HG03460 (cell line): ENCODE results near the gene TTYH1.
"Not testable (repeated sequence)": the region's sequence is repeated elsewhere in the genome, so short reads cannot be mapped to it uniquely, and the experiment has no call there.

Experiments used
- ATAC-seq: cut with Tn5 transposase; IDR thresholded peaks from one replicate; pipeline ENCODE4 v1.9.1; 2021; ENCODE audit not compliant: unreplicated experiment

The TTYH1 gene

DNA sequence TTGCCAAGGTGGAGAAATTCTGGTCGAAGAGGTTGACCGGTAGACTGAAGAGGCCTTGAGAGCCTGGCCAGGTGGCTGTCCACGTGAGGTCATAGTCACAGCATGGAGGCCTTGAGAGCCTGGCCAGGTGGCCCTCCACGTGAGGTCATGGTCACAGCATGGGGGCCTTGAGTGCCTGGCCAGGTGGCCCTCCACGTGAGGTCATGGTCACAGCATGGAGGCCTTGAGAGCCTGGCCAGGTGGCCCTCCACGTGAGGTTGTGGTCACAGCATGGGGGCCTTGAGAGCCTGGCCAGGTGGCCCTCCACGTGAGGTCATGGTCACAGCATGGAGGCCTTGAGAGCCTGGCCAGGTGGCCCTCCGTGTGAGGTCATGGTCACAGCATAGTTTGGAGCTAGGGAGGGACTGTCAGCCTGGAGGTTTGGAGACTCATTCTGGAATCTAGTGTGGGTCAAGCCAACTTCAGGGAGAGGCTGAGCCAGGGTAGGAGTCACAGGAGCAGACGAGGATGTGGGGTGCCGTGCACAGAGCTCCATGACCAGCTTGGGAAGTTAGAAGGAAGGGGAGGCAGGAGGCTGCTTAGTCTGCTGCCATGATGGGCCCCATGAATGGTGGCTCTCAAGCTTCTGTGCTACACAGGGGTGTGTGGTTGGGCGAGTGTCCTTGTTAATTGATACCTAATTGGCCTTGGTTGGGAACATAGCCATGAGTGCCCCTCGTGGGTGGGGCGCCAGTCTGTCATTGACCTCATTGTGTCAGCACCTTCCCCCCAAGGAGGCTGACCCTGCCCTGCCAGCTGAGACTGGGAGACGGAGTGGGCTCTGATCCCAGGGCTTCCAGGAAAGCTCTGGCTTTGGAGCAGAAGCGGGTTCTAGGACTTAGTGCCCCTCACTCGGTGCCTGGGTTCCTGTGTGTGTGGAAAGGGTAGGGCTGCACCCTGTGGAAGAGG is 44.3 kb downstream of the TTYH1 start:
- ATAC-seq: no peak

- ATAC-seq: no peak
Measured at GRCh38 chr19:54460230-54461005, 45.2 kb downstream of the TTYH1 start.

DNA sequence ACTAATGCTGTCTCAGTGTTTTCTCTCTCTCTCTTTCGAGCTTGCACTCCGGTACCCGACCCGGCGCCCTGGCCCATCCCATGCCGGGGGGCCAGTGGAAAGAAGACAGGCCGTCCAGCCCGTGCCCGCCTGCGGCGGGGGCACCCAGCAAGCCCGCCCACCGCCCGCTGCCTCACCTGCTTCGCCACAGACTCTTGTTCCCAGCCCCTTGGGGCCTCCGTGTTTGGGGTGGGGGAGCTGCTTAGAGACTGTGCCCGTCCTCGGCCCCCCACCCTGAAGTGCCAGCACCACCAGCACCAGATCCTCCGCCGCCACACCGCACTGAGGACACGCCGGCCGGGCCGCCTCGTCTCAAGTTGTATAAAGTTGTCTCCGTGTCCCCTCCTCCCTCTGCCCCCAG is 45.9 kb downstream of the TTYH1 start:
- ATAC-seq: no peak

DNA sequence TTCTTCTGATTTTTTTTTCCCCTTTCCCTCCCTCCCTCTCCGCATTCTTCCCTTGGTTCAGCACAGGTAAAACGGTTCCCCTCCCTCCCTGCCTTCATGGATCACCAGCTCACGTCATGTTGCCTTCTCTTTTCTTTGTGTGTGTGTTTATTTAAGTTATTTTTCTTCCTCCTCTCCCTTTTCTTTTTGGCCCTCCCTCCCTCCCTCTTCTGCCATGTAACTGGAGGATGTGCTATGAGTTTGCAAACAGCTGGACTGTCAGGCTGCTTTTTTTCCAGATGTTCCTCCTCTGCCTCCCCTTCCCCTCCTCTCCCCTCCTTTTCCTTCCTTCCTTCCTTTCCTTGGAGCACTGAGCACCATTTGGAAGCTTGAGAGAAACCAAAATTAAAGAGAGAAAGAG is 46.3 kb downstream of the TTYH1 start:
- ATAC-seq: no peak

- no peak for ATAC-seq
Measured at GRCh38 chr19:54462047-54462654, 46.9 kb downstream of the TTYH1 start.

DNA sequence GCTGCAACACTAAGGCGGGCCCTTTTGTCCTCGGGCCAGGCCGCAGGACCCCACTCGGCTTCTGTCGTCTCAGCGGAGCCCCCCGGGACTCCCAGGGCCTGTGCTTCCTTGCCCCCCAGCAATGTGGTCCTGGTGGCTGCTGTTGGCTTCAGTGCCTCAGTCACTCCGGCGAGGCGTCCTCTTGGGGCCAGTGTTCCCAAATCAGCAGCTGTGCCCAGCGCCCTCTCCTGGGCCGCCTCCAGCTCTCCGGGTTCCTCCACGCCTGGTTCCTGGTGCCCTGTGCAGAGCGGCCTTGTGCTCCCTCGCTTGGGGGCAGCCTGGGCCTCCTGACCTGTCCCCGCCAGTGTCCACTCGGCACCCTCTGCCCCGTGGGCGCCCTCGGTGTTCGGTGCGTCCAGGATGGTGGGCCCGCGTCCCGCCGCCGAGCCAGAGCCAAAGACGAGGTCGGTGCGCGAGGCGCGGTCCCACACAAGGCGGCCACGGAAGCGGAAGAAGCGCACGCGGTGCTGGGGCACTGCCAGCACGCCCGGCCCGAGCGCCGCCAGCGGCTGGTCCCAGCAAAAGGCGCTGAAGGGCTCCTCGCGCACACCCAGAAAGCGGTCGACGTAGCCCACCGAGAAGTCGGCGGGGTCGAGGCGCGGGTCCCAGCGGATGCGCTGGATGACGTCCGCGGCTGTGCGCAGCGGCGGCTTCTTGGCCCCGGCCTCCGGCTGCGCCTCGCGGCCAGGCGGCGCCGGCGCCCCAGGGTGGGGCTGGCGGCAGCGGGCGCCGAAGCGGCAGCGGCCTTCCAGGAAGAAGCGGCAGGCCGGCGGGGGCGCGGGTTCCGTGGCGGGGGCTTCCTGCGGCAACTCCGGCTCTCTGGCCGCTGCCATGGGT is 47.6 kb downstream of the TTYH1 start:
- ATAC-seq: no peak

DNA sequence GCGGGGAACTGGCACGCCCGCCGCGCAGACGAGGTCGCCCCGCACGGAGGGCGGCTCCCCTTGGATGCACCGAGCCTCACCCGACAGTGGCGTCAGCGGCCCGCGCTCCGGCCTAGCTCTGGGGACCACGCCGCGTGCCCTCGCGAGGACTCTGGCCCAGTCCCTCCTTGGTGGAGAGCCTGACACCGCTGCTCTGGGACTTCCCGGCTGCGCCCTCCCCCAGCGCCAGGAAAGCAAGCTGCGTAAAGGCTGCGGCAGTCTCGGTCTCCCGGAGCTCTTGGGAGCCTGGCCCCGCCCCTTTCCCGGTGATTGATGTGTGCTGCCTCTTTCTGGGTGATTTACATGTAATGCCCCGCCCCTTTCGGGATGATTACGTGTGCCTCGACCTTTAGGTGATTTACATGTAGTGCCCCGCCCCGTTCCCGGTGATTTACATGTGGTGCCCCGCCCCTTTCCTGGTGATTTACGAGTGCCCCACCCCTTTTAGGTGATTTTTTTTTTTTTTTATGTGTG is 48.3 kb downstream of the TTYH1 start, which contains the start of gene LENG9:
TSS of gene LENG9 (minus strand) at position 248 of the 513 bp plus-strand sequence. CDS start 252 bp downstream, outside the sequence.
- ATAC-seq: peak; percentile 54

GRCh38 chr19:54464044-54464629 is 48.9 kb downstream of the TTYH1 start:
- ATAC-seq: peak; percentile 46

GRCh38 chr19:54464630-54465425 is 49.6 kb downstream of the TTYH1 start:
- ATAC-seq: peak; percentile 38

GRCh38 chr19:54465426-54466109 is 50.3 kb downstream of the TTYH1 start:
- ATAC-seq: no peak

DNA sequence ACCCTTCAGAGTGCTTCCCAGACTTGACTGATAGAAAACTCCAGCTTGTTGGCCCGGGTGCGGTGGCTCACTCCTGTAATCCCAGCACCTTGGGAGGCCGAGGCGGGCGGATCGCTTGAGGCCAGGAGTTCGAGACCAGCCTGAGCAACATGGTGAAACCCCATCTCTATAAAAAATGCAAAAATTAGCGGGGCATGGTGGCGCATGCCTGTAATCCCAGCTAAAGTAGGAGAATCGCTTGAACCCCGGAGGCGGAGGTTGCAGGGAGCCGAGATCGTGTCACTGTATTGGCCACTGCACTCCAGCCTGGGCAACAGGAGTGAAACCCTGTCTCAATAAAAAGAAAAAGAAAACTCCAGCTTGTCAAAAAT is 50.8 kb downstream of the TTYH1 start:
- not testable (repeated sequence) for ATAC-seq

DNA sequence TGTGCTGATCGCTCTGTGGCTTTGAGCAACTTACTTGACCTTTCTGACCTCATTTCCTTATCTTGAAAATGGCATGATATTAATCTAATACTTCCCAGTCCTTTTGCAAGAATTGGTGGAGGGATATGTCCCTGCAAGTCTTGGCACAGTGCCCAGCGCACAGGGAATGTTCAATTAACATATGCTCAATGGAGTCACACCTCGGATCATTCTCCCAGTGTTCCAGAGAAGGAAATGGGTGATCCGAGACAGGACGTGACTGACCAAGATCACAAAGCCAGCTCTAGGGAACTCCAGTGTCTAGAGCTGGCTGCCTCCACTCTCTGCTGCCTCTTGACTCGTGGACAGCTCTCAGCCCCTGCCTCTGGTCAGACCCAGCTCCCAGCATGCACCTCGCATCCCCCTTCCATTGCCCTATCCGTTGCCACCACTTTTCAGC is 54.3 kb downstream of the TTYH1 start:
- no peak for ATAC-seq

DNA sequence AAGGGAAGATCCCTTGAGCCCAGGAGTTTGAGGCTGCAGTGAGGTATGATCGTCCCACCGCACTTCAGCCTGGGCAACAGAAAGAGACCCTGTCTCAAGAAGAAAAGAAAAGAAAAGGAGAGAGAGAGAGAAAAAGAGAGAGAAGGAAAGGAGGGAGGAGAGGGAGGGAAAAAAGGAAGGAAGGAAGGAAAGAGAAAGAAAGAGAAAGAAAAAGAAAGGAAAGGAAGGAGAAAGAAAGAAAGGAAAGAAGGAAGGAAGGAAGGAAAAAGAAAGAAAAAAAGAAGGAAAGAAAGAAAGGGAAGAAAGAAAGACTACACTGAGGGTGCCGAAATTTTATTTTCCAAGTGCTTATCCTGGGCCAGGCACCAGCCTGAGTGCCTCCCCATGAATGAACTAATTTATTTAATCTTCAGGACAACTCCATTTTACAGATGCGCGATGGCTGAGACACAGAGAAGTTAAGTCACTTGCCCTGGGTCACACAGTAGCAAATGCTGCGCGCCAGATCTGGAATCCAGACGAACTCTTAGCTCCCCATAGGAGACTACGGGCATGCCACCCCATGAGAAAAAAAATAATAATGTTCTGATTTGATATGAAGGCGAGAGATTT is 55.1 kb downstream of the TTYH1 start:
- ATAC-seq: no peak

DNA sequence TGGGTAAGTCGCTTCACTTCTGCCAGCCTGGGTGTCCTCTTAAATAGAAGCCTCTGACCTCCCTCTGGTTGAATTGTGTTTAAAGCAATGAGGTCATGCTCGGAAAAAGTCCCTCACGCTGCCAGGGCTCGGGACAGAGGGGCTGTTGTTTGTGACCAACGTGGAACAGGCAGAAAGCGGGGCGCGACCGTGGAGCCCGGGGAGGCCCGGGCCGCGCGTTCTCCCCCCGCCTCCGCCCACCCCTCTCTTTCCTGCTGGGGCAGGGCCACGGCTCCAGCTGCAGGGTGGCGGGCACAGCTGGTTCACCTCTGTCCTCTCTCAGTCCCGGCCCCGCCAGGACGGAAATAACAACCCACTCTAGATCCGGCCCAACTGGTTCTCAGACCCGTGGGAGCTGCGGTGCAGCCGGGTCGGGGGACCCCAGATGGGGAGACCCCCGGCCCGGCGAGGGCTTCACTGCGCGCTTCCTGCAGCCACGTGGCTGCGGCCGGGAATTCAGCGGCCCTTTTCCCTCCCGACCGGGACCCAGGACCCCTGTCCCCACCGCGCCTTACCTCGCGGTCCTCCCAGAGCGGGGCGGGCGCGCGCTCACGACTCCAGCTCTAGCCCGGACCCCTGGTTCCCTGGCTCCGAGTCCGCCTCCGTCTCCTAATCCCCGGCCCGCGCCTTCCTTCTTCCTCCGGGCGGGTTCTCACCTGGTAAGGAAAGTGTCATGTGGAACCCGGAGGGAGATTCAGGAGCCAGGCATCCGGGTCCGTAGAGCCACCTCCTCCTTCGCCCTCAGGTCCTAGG is 55.9 kb downstream of the TTYH1 start:
- no peak for ATAC-seq

- no peak for ATAC-seq
Measured at GRCh38 chr19:54473071-54473891, 58.0 kb downstream of the TTYH1 start, which contains the start of gene CDC42EP5. Gene CDC42EP5 (minus strand): TSS chr19:54473296. CDS start chr19:54465547, 7,749 bp downstream.

DNA sequence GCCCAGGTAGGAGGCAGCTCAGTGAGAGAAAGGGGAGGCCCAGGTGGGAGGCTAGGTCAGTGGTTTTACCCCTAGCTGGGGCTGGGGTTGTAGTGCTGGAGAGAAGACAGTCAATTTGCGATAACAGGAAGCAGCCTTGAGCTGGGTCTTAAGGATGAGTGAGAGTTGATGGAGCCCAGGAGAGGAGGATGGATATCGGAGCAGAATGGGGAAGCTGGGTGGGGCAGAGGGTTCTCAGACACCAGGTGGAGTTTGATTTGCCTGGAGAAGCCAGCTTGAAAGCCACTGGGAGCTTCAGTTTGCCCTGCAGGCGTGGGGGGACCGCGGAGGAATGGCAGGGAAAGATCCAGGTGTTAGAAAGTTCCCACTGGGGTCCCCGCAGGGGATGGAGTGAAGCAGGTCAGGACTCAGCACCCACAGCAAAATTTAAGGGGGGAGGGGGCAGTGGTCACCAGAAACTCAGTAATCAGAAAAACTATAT is 58.7 kb downstream of the TTYH1 start:
- ATAC-seq: no peak
